ENCODE measurements around the gene TECTB.
"Not testable (repeated sequence)": the region's sequence is repeated elsewhere in the genome, so short reads cannot be mapped to it uniquely, and the experiment has no call there.

TECTB gene

GRCh38 chr10:112283100-112283499 is at the start of gene TECTB:
TSS of gene TECTB (plus strand) at chr10:112283400. CDS start at chr10:112283735, 335 bp downstream.
- Mint-ChIP-seq H3K4me1 (ENCODE audit: low read depth) (no peaks in the 10 kb centered on the region), H3K27ac (no peak within 1 kb of the TSS), H3K27me3 (peaks cover 45% of the 10 kb centered on the region), H3K4me3 (no peak within 1 kb of the TSS), H3K9me3 (no peaks in the 10 kb centered on the region), H3K36me3 (ENCODE audit: low read depth) (no peaks in the 10 kb centered on the region)
- no peak for DNase-seq

GRCh38 chr10:112235141-112235540 is 48.1 kb upstream of the TECTB start:
- H3K4me1 Mint-ChIP-seq (ENCODE audit: low read depth): no peaks in the 10 kb centered on the region
- peaks cover 7% of the 10 kb centered on the region for H3K9me3 Mint-ChIP-seq
- no peak overlapping the region for H3K27ac Mint-ChIP-seq
- no peaks in the 10 kb centered on the region for H3K36me3 Mint-ChIP-seq (ENCODE audit: low read depth)
- H3K4me3 Mint-ChIP-seq: no peak overlapping the region
- DNase-seq: no peak
- H3K27me3 Mint-ChIP-seq: peaks cover 9% of the 10 kb centered on the region

- Mint-ChIP-seq H3K9me3 (peaks cover 7% of the 10 kb centered on the region), H3K4me1 (ENCODE audit: low read depth) (no peaks in the 10 kb centered on the region), H3K27ac (no peak overlapping the region), H3K27me3 (peaks cover 10% of the 10 kb centered on the region), H3K36me3 (ENCODE audit: low read depth) (no peaks in the 10 kb centered on the region), H3K4me3 (no peak overlapping the region)
- no peak for DNase-seq
Observed at GRCh38 chr10:112235920-112236319, 47.3 kb upstream of the TECTB start.

GRCh38 chr10:112236486-112236885 is 46.7 kb upstream of the TECTB start:
- DNase-seq: no peak
- H3K36me3 Mint-ChIP-seq (ENCODE audit: low read depth): no peaks in the 10 kb centered on the region
- peaks cover 16% of the 10 kb centered on the region for H3K27me3 Mint-ChIP-seq
- H3K27ac Mint-ChIP-seq: no peak overlapping the region
- H3K4me3 Mint-ChIP-seq: no peak overlapping the region
- H3K4me1 Mint-ChIP-seq (ENCODE audit: low read depth): no peaks in the 10 kb centered on the region
- peaks cover 12% of the 10 kb centered on the region for H3K9me3 Mint-ChIP-seq

- Mint-ChIP-seq H3K4me3 (no peak overlapping the region), H3K27ac (no peak overlapping the region), H3K4me1 (ENCODE audit: low read depth) (no peaks in the 10 kb centered on the region), H3K9me3 (peaks cover 12% of the 10 kb centered on the region), H3K27me3 (peaks cover 18% of the 10 kb centered on the region), H3K36me3 (ENCODE audit: low read depth) (no peaks in the 10 kb centered on the region)
- DNase-seq: no peak
Observed at GRCh38 chr10:112239347-112239746, 43.9 kb upstream of the TECTB start.

GRCh38 chr10:112240441-112240840 is 42.8 kb upstream of the TECTB start:
- Mint-ChIP-seq H3K36me3 (ENCODE audit: low read depth) (no peaks in the 10 kb centered on the region), H3K27ac (no peak overlapping the region), H3K9me3 (peaks cover 12% of the 10 kb centered on the region), H3K27me3 (peaks cover 18% of the 10 kb centered on the region), H3K4me1 (ENCODE audit: low read depth) (no peaks in the 10 kb centered on the region), H3K4me3 (no peak overlapping the region)
- DNase-seq: no peak

GRCh38 chr10:112241651-112242341 is 41.4 kb upstream of the TECTB start:
- peaks cover 12% of the 10 kb centered on the region for H3K9me3 Mint-ChIP-seq
- H3K4me3 Mint-ChIP-seq: no peak overlapping the region
- no peaks in the 10 kb centered on the region for H3K36me3 Mint-ChIP-seq (ENCODE audit: low read depth)
- H3K4me1 Mint-ChIP-seq (ENCODE audit: low read depth): no peaks in the 10 kb centered on the region
- no peak for DNase-seq
- peaks cover 18% of the 10 kb centered on the region for H3K27me3 Mint-ChIP-seq
- no peak overlapping the region for H3K27ac Mint-ChIP-seq

GRCh38 chr10:112242769-112243168 is 40.4 kb upstream of the TECTB start:
- no peak overlapping the region for H3K27ac Mint-ChIP-seq
- no peak for DNase-seq
- H3K9me3 Mint-ChIP-seq: peaks cover 12% of the 10 kb centered on the region
- no peak overlapping the region for H3K4me3 Mint-ChIP-seq
- no peaks in the 10 kb centered on the region for H3K4me1 Mint-ChIP-seq (ENCODE audit: low read depth)
- H3K36me3 Mint-ChIP-seq (ENCODE audit: low read depth): no peaks in the 10 kb centered on the region
- peaks cover 18% of the 10 kb centered on the region for H3K27me3 Mint-ChIP-seq

GRCh38 chr10:112243713-112244112 is 39.5 kb upstream of the TECTB start:
- H3K27me3 Mint-ChIP-seq: peaks cover 13% of the 10 kb centered on the region
- DNase-seq: no peak
- H3K4me3 Mint-ChIP-seq: no peak overlapping the region

GRCh38 chr10:112244197-112244596 is 39.0 kb upstream of the TECTB start:
- H3K4me3 Mint-ChIP-seq: no peak overlapping the region
- no peaks in the 10 kb centered on the region for H3K4me1 Mint-ChIP-seq (ENCODE audit: low read depth)
- H3K27me3 Mint-ChIP-seq: peaks cover 13% of the 10 kb centered on the region
- no peak overlapping the region for H3K27ac Mint-ChIP-seq
- H3K9me3 Mint-ChIP-seq: peaks cover 11% of the 10 kb centered on the region
- H3K36me3 Mint-ChIP-seq (ENCODE audit: low read depth): no peaks in the 10 kb centered on the region
- DNase-seq: no peak

More at GRCh38 chr10:112243713-112244112, 39.5 kb upstream of the TECTB start:
- no peaks in the 10 kb centered on the region for H3K36me3 Mint-ChIP-seq (ENCODE audit: low read depth)
- no peaks in the 10 kb centered on the region for H3K4me1 Mint-ChIP-seq (ENCODE audit: low read depth)
- peaks cover 9% of the 10 kb centered on the region for H3K9me3 Mint-ChIP-seq
- no peak overlapping the region for H3K27ac Mint-ChIP-seq

- Mint-ChIP-seq H3K4me3 (no peak overlapping the region), H3K4me1 (ENCODE audit: low read depth) (no peaks in the 10 kb centered on the region), H3K9me3 (peaks cover 16% of the 10 kb centered on the region), H3K36me3 (ENCODE audit: low read depth) (no peaks in the 10 kb centered on the region), H3K27me3 (peaks cover 4% of the 10 kb centered on the region), H3K27ac (no peak overlapping the region)
- no peak for DNase-seq
Observed at GRCh38 chr10:112247791-112248190, 35.4 kb upstream of the TECTB start.

GRCh38 chr10:112248584-112249295 is 34.5 kb upstream of the TECTB start:
- no peak overlapping the region for H3K4me3 Mint-ChIP-seq
- no peaks in the 10 kb centered on the region for H3K4me1 Mint-ChIP-seq (ENCODE audit: low read depth)
- peaks cover 7% of the 10 kb centered on the region for H3K27me3 Mint-ChIP-seq
- H3K9me3 Mint-ChIP-seq: peaks cover 16% of the 10 kb centered on the region
- no peak for DNase-seq
- no peaks in the 10 kb centered on the region for H3K36me3 Mint-ChIP-seq (ENCODE audit: low read depth)
- no peak overlapping the region for H3K27ac Mint-ChIP-seq

GRCh38 chr10:112249722-112250121 is 33.5 kb upstream of the TECTB start:
- H3K9me3 Mint-ChIP-seq: peaks cover 16% of the 10 kb centered on the region
- no peaks in the 10 kb centered on the region for H3K36me3 Mint-ChIP-seq (ENCODE audit: low read depth)
- H3K27me3 Mint-ChIP-seq: peaks cover 7% of the 10 kb centered on the region
- H3K27ac Mint-ChIP-seq: no peak overlapping the region
- no peaks in the 10 kb centered on the region for H3K4me1 Mint-ChIP-seq (ENCODE audit: low read depth)
- no peak overlapping the region for H3K4me3 Mint-ChIP-seq
- no peak for DNase-seq

- DNase-seq: no peak
- H3K4me3 Mint-ChIP-seq: no peak overlapping the region
- H3K27ac Mint-ChIP-seq: no peak overlapping the region
- H3K27me3 Mint-ChIP-seq: peaks cover 11% of the 10 kb centered on the region
- peaks cover 16% of the 10 kb centered on the region for H3K9me3 Mint-ChIP-seq
- H3K36me3 Mint-ChIP-seq (ENCODE audit: low read depth): no peaks in the 10 kb centered on the region
- H3K4me1 Mint-ChIP-seq (ENCODE audit: low read depth): no peaks in the 10 kb centered on the region
Observed at GRCh38 chr10:112250555-112250954, 32.6 kb upstream of the TECTB start.

- not testable (repeated sequence) for H3K36me3 Mint-ChIP-seq (ENCODE audit: low read depth); H3K4me1 Mint-ChIP-seq (ENCODE audit: low read depth); H3K27ac Mint-ChIP-seq; DNase-seq; H3K4me3 Mint-ChIP-seq
- Mint-ChIP-seq H3K9me3 (peaks cover 16% of the 10 kb centered on the region), H3K27me3 (peaks cover 11% of the 10 kb centered on the region)
Observed at GRCh38 chr10:112251238-112251637, 32.0 kb upstream of the TECTB start.
